Keratinocyte (primary cell): ENCODE data around the gene DOCK3.

Source experiments
- CTCF ChIP-seq, 3 experiments: IDR thresholded peaks in 1 of 3; conservative IDR thresholded peaks in 1 of 3; optimal IDR thresholded peaks in 1 of 3; 2 replicates in 2 of 3; 3 replicates in 1 of 3; pipeline versions ENCODE3 to v1.5.1; 2011; ENCODE audit warnings: low read length in 3 of 3, mild to moderate bottlenecking in 3 of 3, moderate library complexity in 2 of 3, control low read depth in 1 of 3, inconsistent platforms in 1 of 3; ENCODE audit not compliant: insufficient read depth in 2 of 3; ENCODE audit errors: extremely low read depth in 1 of 3
- EZH2 ChIP-seq: IDR thresholded peaks from one replicate; pipeline ENCODE4 v1.6.1; 2012; ENCODE audit warnings: inconsistent platforms, mild to moderate bottlenecking, low read length, moderate library complexity

- TF ChIP-seq CTCF (optimal IDR thresholded peaks at IDR 0.05 in 1 of 3, IDR thresholded peaks at IDR 0.05 in 1 of 3, conservative IDR thresholded peaks at IDR 0.05 in 1 of 3; ENCODE audit: extremely low read depth in 1 of 3, insufficient read depth in 2 of 3, low read length in 3 of 3), result peak; percentile 19 to 41 (median 39)
- TF ChIP-seq EZH2, result no peak
These were observed 636.3 kb downstream of the DOCK3 start for GRCh38 chr3:51311055-51311454.
